SK-N-SH (cell line): Measurements from ENCODE around the gene FLRT3. TPM values are rescaled to one million over a fixed set of nuclear protein-coding genes. Genes with fewer than 3 reads are reported as not detected.

ENCODE experiments used
- CTCF ChIA-PET: fragments of 300-600, 350-600 bp; formaldehyde crosslinking; extraction: SDS; loops from one replicate; lab custom pipeline; 2021; lab: Yijun Ruan, JAX
- POLR2A ChIA-PET: fragments of 350-600 bp; sonication (Branson Sonifier 250); formaldehyde crosslinking; extraction: SDS; loops from one replicate; lab custom pipeline; 2020; ENCODE audit warnings: antibody characterized with exemption, inconsistent platforms; lab: Yijun Ruan, JAX
- DNase-seq: peaks from one replicate; pipeline ENCODE4 v3.0.0; 2012
- H2AFZ ChIP-seq: fragments of 200-600 bp; sonication (generic); 2 replicates; pipeline ENCODE4 v1.8.1; 2016; ENCODE audit warnings: antibody characterized with exemption, mild to moderate bottlenecking, low read depth
- H3F3A ChIP-seq: fragments of 200-600 bp; sonication (generic); replicated peaks from 2 replicates; pipeline ENCODE3; 2016; ENCODE audit warnings: antibody characterized with exemption, mild to moderate bottlenecking; ENCODE audit not compliant: insufficient read depth
- H3K27ac ChIP-seq, 2 experiments: fragments of 200-500 bp in 1 of 2; fragments of 200-600 bp in 1 of 2; sonication (Bioruptor generic) in 1 of 2; sonication (generic), shearing (Covaris generic) in 1 of 2; 2 replicates each; pipeline versions ENCODE4 v1.5.1 to v1.6.1; 2014 to 2016; ENCODE audit warnings: low read depth in 2 of 2, inconsistent platforms in 1 of 2, low read length in 1 of 2, mild to moderate bottlenecking in 1 of 2, mixed read lengths in 1 of 2
- H3K27me3 ChIP-seq: fragments of 200-600 bp; sonication (generic), shearing (Covaris generic); 2 replicates; pipeline ENCODE4 v1.6.1; 2016; ENCODE audit warnings: mixed run types; ENCODE audit not compliant: insufficient read depth
- H3K36me3 ChIP-seq, 2 experiments: fragments of 200-500 bp in 1 of 2; fragments of 200-600 bp in 1 of 2; sonication (Bioruptor generic) in 1 of 2; sonication (generic) in 1 of 2; replicated peaks in 1 of 2; 2 replicates each; pipeline versions ENCODE3 to v1.5.1; 2014 to 2016; ENCODE audit warnings: low read length in 1 of 2, mild to moderate bottlenecking in 1 of 2; ENCODE audit not compliant: insufficient read depth in 2 of 2, control insufficient read depth in 1 of 2
- H3K4me1 ChIP-seq, 2 experiments: fragments of 200-500 bp in 1 of 2; fragments of 200-600 bp in 1 of 2; sonication (Bioruptor generic) in 1 of 2; sonication (generic), shearing (Covaris generic) in 1 of 2; 2 replicates each; pipeline versions ENCODE4 v1.5.1 to v1.6.1; 2014 to 2016; ENCODE audit warnings: low read depth in 1 of 2, low read length in 1 of 2, mixed run types in 1 of 2; ENCODE audit not compliant: insufficient read depth in 2 of 2, control insufficient read depth in 1 of 2
- H3K4me2 ChIP-seq: fragments of 200-600 bp; sonication (generic), shearing (Covaris generic); 2 replicates; pipeline ENCODE4 v1.6.1; 2017; ENCODE audit warnings: mixed run types
- H3K4me3 ChIP-seq, 2 experiments: fragments of 200-500 bp in 1 of 2; fragments of 200-600 bp in 1 of 2; sonication (Bioruptor generic) in 1 of 2; sonication (generic), shearing (Covaris generic) in 1 of 2; 2 replicates each; pipeline versions ENCODE4 v1.5.1 to v1.8.1; 2014 to 2016; ENCODE audit warnings: low read depth in 2 of 2, inconsistent platforms in 1 of 2, low read length in 1 of 2, mild to moderate bottlenecking in 1 of 2, mixed read lengths in 1 of 2, moderate library complexity in 1 of 2
- H3K79me2 ChIP-seq: fragments of 200-600 bp; sonication (generic); 2 replicates; pipeline ENCODE4 v1.8.1; 2017; ENCODE audit warnings: mild to moderate bottlenecking; ENCODE audit not compliant: insufficient read depth
- H3K9ac ChIP-seq: fragments of 200-600 bp; sonication (generic); 2 replicates; pipeline ENCODE4 v1.6.1; 2017; ENCODE audit warnings: mixed run types
- H3K9me2 ChIP-seq: fragments of 200-600 bp; sonication (generic); 2 replicates; pipeline ENCODE4 v1.6.1; 2017; ENCODE audit warnings: mixed run types
- H3K9me3 ChIP-seq: fragments of 200-600 bp; sonication (generic); 2 replicates; pipeline ENCODE4 v1.6.1; 2017; ENCODE audit warnings: mixed run types, mild to moderate bottlenecking, moderate library complexity
- H4K20me1 ChIP-seq: fragments of 200-600 bp; sonication (generic); 2 replicates; pipeline ENCODE4 v1.6.1; 2017; ENCODE audit warnings: mild to moderate bottlenecking, mixed run types; ENCODE audit not compliant: insufficient read depth
- CTCF ChIP-seq: fragments of 200-600 bp; sonication (generic); IDR thresholded peaks from 2 replicates; pipeline ENCODE4 v1.6.1; 2017; ENCODE audit warnings: antibody characterized with exemption, mild to moderate bottlenecking, moderate library complexity
- ELF1 ChIP-seq: IDR thresholded peaks from 2 replicates; pipeline ENCODE4 v1.4.0; 2012
- EP300 ChIP-seq, 2 experiments: IDR thresholded peaks; 2 replicates each; pipeline versions ENCODE4 v1.4.0 to v1.6.1; 2012; ENCODE audit warnings: borderline replicate concordance in 1 of 2, low read depth in 1 of 2, low read length in 1 of 2
- FOXM1 ChIP-seq: IDR thresholded peaks from 2 replicates; pipeline ENCODE4 v1.4.0; 2012; ENCODE audit warnings: low read depth, mild to moderate bottlenecking
- GATA2 ChIP-seq: sonication (generic); formaldehyde crosslinking; IDR thresholded peaks from 2 replicates; pipeline ENCODE4 v1.5.0; 2020; ENCODE audit warnings: mild to moderate bottlenecking, missing genetic modification reagents
- IRF3 ChIP-seq: fragments of 150-350 bp; IDR thresholded peaks from 2 replicates; pipeline ENCODE4 v1.6.1; 2016; ENCODE audit warnings: mild to moderate bottlenecking, low read depth, low read length
- MEF2A ChIP-seq: IDR thresholded peaks from 2 replicates; pipeline ENCODE4 v1.4.0; 2012; ENCODE audit warnings: low read depth, borderline replicate concordance
- NFIC ChIP-seq: IDR thresholded peaks from 2 replicates; pipeline ENCODE4 v1.4.0; 2012; ENCODE audit warnings: borderline replicate concordance
- NRF1 ChIP-seq: IDR thresholded peaks from 2 replicates; pipeline ENCODE4 v1.6.1; 2012; ENCODE audit warnings: low read depth, mild to moderate bottlenecking, low read length
- RAD21 ChIP-seq: IDR thresholded peaks from 2 replicates; pipeline ENCODE4 v1.6.1; 2012; ENCODE audit warnings: mild to moderate bottlenecking, low read length
- RCOR1 ChIP-seq: fragments of 150-350 bp; IDR thresholded peaks from 2 replicates; pipeline ENCODE4 v1.6.1; 2017; ENCODE audit warnings: antibody characterized with exemption, low read length
- RFX5 ChIP-seq: IDR thresholded peaks from 2 replicates; pipeline ENCODE4 v1.6.1; 2012; ENCODE audit warnings: mild to moderate bottlenecking, improper control_type of control experiment, low read length
- SIN3A ChIP-seq: IDR thresholded peaks from 2 replicates; pipeline ENCODE4 v1.6.1; 2012; ENCODE audit warnings: low read depth, mild to moderate bottlenecking, low read length, moderate library complexity, borderline replicate concordance
- SMC3 ChIP-seq: IDR thresholded peaks from 2 replicates; pipeline ENCODE4 v1.6.1; 2012; ENCODE audit warnings: low read depth, low read length, improper control_type of control experiment
- ZBTB33 ChIP-seq: IDR thresholded peaks from 2 replicates; pipeline ENCODE4 v1.4.0; 2012; ENCODE audit warnings: low read depth, borderline replicate concordance
- WGBS: methylation state at CpG from one replicate; pipeline ENCODE4 v1.1.6; 2017; ENCODE audit warnings: low lambda C conversion rate; 5-methylcytosine and 5-hydroxymethylcytosine counted together
- polyA plus RNA-seq, 3 experiments: library from polyadenylated mRNA; depleted of rRNA; stranded (reverse); fragments of >200 nt; gene quantifications; 2 replicates each; pipeline ENCODE4 v1.2.3, GENCODE V29; 2012
- TF ChIP-seq, protein P1 (sequence below): IDR thresholded peaks from 2 replicates; pipeline ENCODE4 v1.4.0; 2012; ENCODE audit warnings: low read depth
- TF ChIP-seq, protein P2 (sequence below): IDR thresholded peaks from 2 replicates; pipeline ENCODE4 v1.4.0; 2012; ENCODE audit warnings: low read depth, borderline replicate concordance

FLRT3 gene
- polyA plus RNA-seq, 1 of the 3 experiments (the other 2 are of a cell fraction), result 1.8 TPM

GRCh38 chr20:14312001-14312400 is 25.4 kb downstream of the FLRT3 start:
- no peaks in the 10 kb centered on the region for H4K20me1 ChIP-seq
- no peak overlapping the region for H3K4me3 ChIP-seq
- H3K4me1 ChIP-seq, result no peaks in the 10 kb centered on the region
- H3K9me2 ChIP-seq, result no peaks in the 10 kb centered on the region
- no peak for DNase-seq
- no peaks in the 10 kb centered on the region for H3F3A ChIP-seq
- H3K79me2 ChIP-seq, result no peaks in the 10 kb centered on the region
- no peaks in the 10 kb centered on the region for H3K9me3 ChIP-seq
- H3K27me3 ChIP-seq, result no peaks in the 10 kb centered on the region
- no peak overlapping the region for H3K9ac ChIP-seq
- H3K4me2 ChIP-seq, result no peak overlapping the region
- CTCF ChIA-PET, result no interaction called here
- no peak overlapping the region for H2AFZ ChIP-seq
- TF ChIP-seq NFIC (no peak), ELF1 (no peak), SMC3 (no peak), ZBTB33 (no peak), IRF3 (no peak), EP300 (IDR thresholded peaks at IDR 0.05; ENCODE audit: borderline replicate concordance in 1 of 2, low read depth in 1 of 2, low read length in 1 of 2) (no peak), RAD21 (no peak), FOXM1 (no peak), MEF2A (no peak), SIN3A (no peak), RCOR1 (no peak), NRF1 (no peak), RFX5 (no peak), CTCF (no peak), GATA2 (CRISPR knock-in tag) (no peak)
- TF ChIP-seq, protein P1, sequence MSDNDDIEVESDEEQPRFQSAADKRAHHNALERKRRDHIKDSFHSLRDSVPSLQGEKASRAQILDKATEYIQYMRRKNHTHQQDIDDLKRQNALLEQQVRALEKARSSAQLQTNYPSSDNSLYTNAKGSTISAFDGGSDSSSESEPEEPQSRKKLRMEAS, result no peak
- TF ChIP-seq, protein P2, sequence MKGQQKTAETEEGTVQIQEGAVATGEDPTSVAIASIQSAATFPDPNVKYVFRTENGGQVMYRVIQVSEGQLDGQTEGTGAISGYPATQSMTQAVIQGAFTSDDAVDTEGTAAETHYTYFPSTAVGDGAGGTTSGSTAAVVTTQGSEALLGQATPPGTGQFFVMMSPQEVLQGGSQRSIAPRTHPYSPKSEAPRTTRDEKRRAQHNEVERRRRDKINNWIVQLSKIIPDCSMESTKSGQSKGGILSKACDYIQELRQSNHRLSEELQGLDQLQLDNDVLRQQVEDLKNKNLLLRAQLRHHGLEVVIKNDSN, result no peak
- H3K36me3 ChIP-seq, result no peaks in the 10 kb centered on the region
- POLR2A ChIA-PET, result no interaction called here
- no peak overlapping the region for H3K27ac ChIP-seq
- WGBS, result 94% methylated on average over 2 of the region's 2 CpGs
